GM19468 (cell line): ENCODE data around the gene SOX21.

Experiments used
- ATAC-seq: cut with Tn5 transposase; IDR thresholded peaks from one replicate; pipeline ENCODE4 v1.9.1; 2021; ENCODE audit warnings: mild to moderate bottlenecking, moderate library complexity, moderate number of reproducible peaks; ENCODE audit not compliant: unreplicated experiment; ENCODE audit errors: extremely low read depth

Gene SOX21

DNA sequence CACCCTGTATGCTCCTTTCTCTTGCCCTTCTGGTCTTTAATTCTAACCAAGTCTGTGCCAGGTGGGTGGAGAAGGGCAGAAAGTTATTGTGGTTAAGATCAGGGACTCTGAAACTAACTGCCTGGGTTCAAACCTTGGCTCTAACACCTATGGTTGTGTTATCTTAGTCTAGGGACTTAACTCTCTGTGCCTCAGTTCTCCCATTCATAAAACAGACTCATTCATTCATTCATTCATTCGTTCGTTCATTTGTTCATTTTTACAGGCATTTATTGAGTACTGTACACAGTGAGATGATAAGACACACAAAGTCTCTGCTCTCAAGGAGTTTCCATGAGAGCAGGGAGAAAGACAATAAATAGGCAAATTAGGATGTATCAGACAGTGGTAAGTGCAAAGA is 30.1 kb downstream of the SOX21 start:
- no peak for ATAC-seq

DNA sequence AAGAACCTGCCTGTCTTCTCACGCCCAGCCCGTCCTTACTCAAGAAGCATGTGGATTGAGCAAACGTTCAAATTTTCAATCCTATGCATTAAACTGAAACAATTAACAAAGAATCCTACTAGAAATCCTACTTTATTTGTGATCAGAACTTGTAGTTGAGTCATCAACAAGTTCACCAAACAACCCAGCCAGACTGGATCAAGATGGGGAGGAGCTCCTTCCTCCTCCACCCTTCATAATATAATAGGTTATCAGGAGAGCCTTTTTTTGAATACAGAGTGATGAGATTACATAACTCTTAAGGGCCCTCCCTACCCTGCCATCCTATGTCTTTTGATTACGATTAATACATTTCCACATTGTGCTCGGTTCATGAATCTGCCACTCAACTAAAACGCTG is 32.7 kb downstream of the SOX21 start:
- no peak for ATAC-seq

DNA sequence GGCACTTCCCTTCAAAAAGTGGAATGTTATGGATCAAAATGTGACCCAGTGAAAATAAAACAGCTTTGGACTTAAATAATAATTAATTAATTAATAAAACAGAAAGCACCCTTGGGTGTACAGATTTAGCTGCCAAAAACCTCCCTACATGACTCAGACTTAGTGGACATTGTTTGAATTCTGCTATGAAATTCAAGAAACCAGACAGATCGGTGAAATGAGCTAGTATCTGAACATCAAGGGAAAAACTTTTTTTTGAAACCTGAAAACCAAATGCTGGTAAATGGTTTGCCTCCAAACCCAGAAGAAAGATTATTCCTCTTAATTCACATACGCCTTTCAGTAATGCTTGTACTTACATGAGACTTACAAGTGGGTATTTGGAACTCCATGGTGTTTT is 33.5 kb downstream of the SOX21 start:
- no peak for ATAC-seq

DNA sequence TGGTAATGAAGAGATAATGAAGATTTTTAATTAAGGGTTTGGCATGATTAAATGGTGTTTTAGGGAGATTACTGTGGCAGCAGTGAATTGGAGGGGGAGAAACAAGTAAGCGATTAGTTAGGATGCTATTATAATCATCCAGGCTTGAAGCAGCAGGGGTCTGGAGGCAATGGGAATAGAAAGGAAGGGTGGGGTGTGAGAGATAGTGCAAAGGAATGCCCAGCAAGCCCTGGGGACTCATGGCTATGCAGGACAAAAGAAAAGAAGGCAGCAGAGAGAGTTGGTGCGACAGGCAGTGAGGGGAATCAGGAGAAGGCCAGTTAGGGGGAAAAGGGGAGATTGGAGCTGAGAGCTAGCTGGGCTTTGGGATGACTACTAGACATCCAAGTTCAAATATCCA is 34.5 kb downstream of the SOX21 start:
- no peak for ATAC-seq

DNA sequence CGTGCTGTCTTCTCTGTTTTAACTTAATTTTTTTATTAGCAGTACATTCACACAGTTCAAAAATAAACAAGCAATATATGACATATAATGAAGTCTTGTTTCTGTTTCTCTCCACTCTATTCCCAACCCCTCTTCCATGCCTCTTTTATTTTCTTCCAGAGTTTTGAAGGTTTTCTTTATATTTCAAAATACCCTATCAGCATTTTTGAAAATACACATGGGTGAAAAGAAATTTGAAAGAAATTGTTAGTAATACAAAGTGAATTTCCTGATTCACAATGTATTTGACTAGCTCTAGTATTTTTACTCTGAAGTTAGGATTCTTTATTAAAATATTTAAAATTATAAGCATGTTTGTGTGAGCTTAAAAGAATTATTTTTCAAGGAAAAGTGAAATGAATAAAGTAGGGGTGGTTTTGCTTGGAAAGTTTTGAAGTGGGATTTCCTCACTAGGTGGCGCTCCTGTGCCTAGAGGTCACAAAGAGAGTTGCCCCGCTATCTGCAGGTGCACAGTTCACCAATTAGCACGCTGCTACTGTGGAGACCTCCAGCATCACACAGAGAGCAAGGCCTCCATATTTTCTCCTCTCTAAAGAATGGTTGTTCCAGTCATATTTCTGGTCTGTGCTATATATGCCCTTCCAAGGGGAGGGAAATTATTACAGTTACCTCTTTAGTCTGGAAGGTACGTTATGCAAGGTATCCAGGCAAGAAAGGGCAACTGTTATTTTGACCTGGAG is 37.6 kb downstream of the SOX21 start:
- no peak for ATAC-seq

DNA sequence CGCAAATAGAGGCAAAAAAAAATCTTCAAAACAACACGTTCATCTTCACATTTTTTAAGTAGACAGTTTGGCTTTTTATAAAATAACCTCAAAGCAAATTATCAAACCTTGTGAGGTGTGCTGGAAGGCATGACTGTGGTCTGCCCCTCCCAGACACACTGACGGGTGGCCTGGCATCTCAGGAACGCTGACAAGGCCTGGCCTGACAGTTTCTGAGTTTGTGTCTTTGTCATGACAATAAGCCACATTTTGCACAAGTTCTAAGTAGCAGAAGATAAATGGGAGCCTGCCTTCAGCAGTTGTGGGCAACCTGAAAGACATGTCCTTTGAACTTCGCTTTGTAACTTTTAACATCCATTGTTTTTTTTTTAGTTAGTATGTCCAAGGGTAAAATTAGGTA is 38.5 kb downstream of the SOX21 start:
- no peak for ATAC-seq

DNA sequence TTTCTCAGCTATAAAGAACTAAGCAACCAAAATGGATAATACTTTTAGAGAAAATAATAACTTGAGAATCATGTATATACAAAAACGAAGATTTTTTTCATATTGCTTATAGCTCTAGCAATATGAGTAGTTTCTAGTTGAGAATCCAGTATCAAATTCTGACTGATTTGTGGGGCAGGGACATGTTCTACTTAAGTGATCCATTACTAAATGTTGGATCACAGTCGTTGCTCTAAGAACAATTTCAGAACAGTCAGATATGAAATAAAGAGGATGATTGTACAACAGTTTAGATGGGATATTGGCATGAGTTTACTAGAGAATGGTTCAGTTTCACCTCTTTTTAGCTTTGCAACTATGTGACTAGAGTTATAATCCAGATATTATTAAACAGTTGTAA is 39.9 kb downstream of the SOX21 start:
- no peak for ATAC-seq

DNA sequence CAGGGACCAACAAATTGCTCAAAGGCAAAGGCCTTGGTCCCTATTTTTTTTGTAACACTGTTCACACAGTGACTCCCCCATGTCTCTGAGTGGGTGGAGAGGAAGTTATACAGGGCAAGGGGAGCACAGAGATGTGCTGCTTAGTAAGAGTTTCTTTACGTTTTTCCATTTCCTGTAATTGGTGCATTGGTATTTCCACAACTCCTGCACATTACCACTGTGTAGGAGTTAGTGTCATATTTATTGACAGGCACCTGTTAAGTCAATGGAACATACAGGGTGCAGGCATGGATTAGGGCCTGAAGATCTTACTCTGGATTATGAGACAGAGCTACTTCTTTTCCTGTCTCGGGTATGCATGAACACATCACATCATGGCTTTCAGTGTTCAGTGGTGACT is 45.2 kb downstream of the SOX21 start:
- no peak for ATAC-seq

DNA sequence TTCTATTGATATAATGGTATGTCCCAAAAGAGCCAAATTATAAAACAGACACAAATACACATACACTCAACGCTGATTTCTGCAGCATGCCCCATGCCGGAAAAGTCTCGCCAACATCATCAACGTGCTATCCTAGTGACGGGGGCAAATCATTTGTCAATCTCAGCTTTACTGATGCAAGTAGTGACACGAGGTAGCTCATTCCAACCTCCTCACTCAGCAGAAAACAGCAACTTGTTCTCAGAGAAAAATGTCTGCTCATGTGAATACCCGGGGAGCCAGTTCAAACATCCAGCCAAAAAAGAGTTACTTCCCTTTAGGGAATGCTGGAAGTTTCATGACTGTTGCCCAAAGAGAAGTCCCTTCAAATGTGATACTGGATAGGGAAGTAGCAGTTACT is 46.3 kb downstream of the SOX21 start:
- ATAC-seq: no peak

DNA sequence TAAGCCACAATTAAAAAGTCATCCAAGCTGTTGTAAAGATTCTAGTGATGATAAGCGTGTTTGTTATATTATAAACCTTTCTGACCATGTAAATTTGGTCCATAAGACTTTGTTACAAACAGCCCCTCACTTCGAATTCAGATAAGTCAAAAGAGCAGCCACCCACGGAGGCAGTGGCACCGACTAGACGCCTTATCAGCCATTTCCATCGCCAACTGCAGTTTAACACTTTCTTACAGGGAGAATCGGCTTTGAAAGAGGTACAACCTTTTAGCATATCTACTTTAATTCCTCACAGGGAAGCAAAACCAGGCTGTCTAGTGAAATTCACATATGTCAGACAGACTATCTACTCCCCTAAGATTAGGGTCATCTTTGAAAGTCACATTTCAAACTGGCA is 47.5 kb downstream of the SOX21 start:
- no peak for ATAC-seq

DNA sequence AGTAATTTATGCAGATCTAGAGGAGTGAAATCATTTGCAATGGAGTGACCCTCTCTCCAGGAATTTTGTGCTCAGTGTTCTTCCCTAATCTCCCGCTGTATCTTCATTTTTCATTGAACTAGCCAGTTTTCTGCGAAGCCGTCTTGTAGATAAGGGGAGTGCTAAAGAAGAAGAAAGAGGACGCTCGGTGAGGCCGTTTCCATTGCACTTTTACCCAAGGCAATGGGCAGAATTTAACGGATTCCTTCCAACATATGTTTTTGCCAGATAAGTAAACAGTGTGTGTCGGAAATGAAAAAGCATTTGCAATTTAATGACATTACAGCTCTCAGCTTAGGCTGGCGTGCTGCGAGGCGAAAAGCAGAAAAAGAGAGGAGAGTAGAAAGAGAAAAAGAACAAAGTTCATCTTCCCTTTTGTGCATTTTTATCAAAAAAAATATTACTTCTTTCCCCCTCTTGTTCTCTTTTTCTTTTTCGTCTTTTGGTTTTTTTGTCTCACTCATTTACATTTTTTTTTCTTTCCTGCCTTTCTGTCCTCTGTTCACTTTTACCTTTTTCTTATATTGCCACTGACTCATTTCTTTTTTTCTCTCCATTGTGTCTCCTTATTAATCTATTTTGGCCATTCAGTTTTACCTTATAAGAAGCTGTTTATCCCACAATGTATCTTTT is 49.9 kb downstream of the SOX21 start:
- ATAC-seq: no peak

DNA sequence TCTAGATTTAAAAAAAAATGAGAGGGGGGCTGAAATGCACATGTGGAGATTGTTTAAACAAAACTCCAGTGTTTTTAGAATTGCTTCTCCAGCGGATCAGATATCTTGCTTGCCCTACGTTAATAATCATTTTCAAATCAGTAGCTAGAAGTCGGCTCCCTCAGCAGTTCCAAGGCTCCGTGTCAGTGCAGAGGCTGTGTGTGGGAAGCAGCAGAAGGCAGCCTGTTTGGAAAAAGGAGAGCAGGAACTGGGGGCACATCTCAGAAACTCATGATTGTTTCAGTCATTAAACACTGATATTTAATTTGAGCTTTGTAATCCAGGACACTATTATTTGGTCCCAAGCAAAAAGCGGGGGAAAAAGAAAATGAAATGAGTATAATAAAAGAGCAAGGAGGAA is 50.9 kb downstream of the SOX21 start:
- no peak for ATAC-seq

DNA sequence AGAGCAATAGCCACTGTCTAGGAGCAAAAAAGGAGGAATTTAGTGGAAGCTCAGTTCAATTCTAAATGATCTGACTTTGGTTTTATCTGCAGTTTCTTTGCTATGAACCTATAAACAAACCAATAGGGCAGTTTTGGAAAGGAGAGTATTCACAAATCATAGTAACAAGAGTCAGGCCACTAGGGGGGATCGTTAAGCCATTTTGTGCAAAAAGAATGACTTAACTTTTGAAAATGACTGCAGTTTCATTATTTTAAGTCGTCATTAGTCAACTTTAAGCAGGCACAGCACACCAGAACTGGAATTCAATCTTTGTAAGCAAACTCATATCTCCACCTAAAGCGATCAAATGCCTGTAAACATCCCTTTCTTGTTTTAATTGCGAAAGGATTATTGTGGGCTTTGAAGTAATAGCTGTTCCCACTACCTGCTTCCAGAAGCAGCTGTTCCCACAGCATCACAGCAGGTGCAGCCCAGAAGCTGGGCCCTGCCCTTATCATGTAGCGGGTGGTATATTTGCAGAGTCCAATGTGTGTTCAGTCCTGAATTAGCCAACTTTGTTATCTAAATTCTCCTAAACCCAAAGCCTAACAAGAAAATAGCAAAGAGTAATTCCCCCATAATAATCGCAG is 51.5 kb downstream of the SOX21 start:
- no peak for ATAC-seq
